CD8-positive, alpha-beta memory T cell (primary cell): ENCODE measurements around the gene NTRK2. TPM values are rescaled to one million over a fixed set of nuclear protein-coding genes. Genes with fewer than 3 reads are reported as not detected.

Experiments
- CTCF ChIA-PET: fragments of 350-600 bp; sonication (Branson Sonifier 250); formaldehyde crosslinking; loops from one replicate; lab custom pipeline; 2021; ENCODE audit warnings: antibody characterized with exemption; lab: Charles Lee
- POLR2A ChIA-PET: fragments of 350-600 bp; sonication (Branson Sonifier 250); formaldehyde crosslinking; loops from one replicate; lab custom pipeline; 2021; ENCODE audit warnings: antibody characterized with exemption; lab: Charles Lee
- DNase-seq, 5 donors: peaks; one replicate each; pipeline versions ENCODE4 v3.0.0 to v3.0.0-alpha.2; 2020 to 2022; ENCODE audit warnings: mixed read lengths in 1 of 5
- H3K27ac ChIP-seq: one replicate; pipeline ENCODE4 v1.7.0; 2013; ENCODE audit warnings: low read depth, mild to moderate bottlenecking, low read length, moderate library complexity
- H3K27me3 ChIP-seq: 2 replicates; pipeline ENCODE4 v1.7.0; 2013; ENCODE audit warnings: low read length, mild to moderate bottlenecking; ENCODE audit not compliant: insufficient read depth, poor library complexity, severe bottlenecking
- H3K36me3 ChIP-seq: 2 replicates; pipeline ENCODE4 v1.7.0; 2013; ENCODE audit warnings: mild to moderate bottlenecking, low read length, moderate library complexity; ENCODE audit not compliant: insufficient read depth
- H3K4me1 ChIP-seq: 2 replicates; pipeline ENCODE4 v1.7.0; 2013; ENCODE audit warnings: mild to moderate bottlenecking, low read length, moderate library complexity; ENCODE audit not compliant: insufficient read depth
- H3K4me3 ChIP-seq: 2 replicates; pipeline ENCODE4 v1.7.0; 2013; ENCODE audit warnings: mild to moderate bottlenecking, low read length
- H3K9me3 ChIP-seq: 2 replicates; pipeline ENCODE4 v1.7.0; 2013; ENCODE audit warnings: mild to moderate bottlenecking, low read length
- H3K27ac Mint-ChIP-seq, 8 donors: one replicate each; pipeline ENCODE4 v1.8.0; 2020 to 2021; ENCODE audit warnings: mixed read lengths in 8 of 8, mild to moderate bottlenecking in 6 of 8, inconsistent platforms in 3 of 8, moderate library complexity in 3 of 8
- H3K27me3 Mint-ChIP-seq, 2 donors: one replicate each; pipeline ENCODE4 v1.8.0; 2020 to 2021; ENCODE audit warnings: mixed read lengths in 2 of 2, mild to moderate bottlenecking in 1 of 2, moderate library complexity in 1 of 2
- H3K36me3 Mint-ChIP-seq, 3 donors: one replicate each; pipeline ENCODE4 v1.8.0; 2020 to 2021; ENCODE audit warnings: mixed read lengths in 3 of 3, inconsistent platforms in 1 of 3, mild to moderate bottlenecking in 1 of 3
- H3K4me1 Mint-ChIP-seq, 3 donors: one replicate each; pipeline ENCODE4 v1.8.0; 2020 to 2021; ENCODE audit warnings: mixed read lengths in 3 of 3, inconsistent platforms in 1 of 3, mild to moderate bottlenecking in 1 of 3
- H3K4me3 Mint-ChIP-seq, 7 donors: one replicate each; pipeline ENCODE4 v1.8.0; 2020 to 2021; ENCODE audit warnings: mixed read lengths in 7 of 7, mild to moderate bottlenecking in 6 of 7, moderate library complexity in 4 of 7, inconsistent platforms in 2 of 7
- H3K9me3 Mint-ChIP-seq, 5 donors: one replicate each; pipeline ENCODE4 v1.8.0; 2020 to 2022; ENCODE audit warnings: mixed read lengths in 5 of 5, mild to moderate bottlenecking in 3 of 5, moderate library complexity in 2 of 5, inconsistent platforms in 1 of 5
- polyA plus RNA-seq: library from polyadenylated mRNA; unstranded; fragments of 300-500 nt; fragmentation: Illumina TruSeq; gene quantifications from one replicate; pipeline ENCODE4 v1.2.3, GENCODE V29; 2021
- total RNA-seq, 2 experiments: library from RNA; stranded (reverse); gene quantifications; one replicate each; pipeline ENCODE4 v1.2.3, GENCODE V29; 2021

Gene NTRK2
- total and polyA plus RNA-seq, 3 experiments from 2014 or later = 0.26 to 0.38 TPM; not detected in 1

DNA sequence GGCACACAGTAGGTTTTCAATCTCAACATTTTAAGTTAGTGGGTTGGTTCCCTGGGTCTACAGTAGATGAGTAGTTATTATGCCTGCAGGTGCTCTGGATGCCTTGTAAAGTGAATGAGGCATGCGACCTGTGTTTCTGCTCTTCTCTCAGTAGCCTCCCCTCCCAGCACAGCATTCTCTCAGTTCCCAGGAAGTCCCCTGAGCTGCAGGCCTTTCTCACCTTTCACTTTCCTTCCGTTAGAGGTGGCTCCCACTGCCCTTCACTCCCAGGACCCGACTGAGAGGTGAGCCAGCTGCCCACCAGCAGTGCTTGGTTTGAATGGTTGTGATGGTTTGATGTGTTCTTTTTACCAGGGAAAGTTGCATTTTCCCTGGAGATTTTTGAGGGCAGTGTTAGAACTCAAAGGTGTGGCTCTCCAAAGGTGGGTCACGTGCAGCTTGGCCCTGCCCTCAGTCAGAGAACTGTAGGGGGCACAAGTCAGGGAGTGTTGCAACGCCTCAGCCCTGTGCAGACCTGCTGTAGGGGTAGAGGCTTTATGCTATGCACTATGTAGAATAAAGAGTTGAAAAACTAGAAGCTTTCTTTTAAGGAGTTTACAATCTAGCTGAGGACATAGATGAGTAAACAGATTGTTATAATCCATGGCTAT lies 173.8 kb downstream of the NTRK2 start:
- H3K36me3 Mint-ChIP-seq = no peaks in the 10 kb centered on the region
- no peak overlapping the region for H3K27ac ChIP-seq
- no peak overlapping the region for H3K27ac Mint-ChIP-seq
- no peaks in the 10 kb centered on the region for H3K36me3 ChIP-seq
- H3K9me3 Mint-ChIP-seq = peaks cover 0 to 5% (median 0%) of the 10 kb centered on the region in 5 donors
- no peaks in the 10 kb centered on the region for H3K4me1 Mint-ChIP-seq
- DNase-seq = no peak
- no peak overlapping the region for H3K4me3 Mint-ChIP-seq
- no peaks in the 10 kb centered on the region for H3K9me3 ChIP-seq
- H3K27me3 ChIP-seq = no peaks in the 10 kb centered on the region
- H3K27me3 Mint-ChIP-seq = peaks cover 6 to 17% of the 10 kb centered on the region in 2 donors
- POLR2A ChIA-PET = no interaction called here
- CTCF ChIA-PET = no interaction called here
- H3K4me1 ChIP-seq = no peaks in the 10 kb centered on the region
- no peak overlapping the region for H3K4me3 ChIP-seq

DNA sequence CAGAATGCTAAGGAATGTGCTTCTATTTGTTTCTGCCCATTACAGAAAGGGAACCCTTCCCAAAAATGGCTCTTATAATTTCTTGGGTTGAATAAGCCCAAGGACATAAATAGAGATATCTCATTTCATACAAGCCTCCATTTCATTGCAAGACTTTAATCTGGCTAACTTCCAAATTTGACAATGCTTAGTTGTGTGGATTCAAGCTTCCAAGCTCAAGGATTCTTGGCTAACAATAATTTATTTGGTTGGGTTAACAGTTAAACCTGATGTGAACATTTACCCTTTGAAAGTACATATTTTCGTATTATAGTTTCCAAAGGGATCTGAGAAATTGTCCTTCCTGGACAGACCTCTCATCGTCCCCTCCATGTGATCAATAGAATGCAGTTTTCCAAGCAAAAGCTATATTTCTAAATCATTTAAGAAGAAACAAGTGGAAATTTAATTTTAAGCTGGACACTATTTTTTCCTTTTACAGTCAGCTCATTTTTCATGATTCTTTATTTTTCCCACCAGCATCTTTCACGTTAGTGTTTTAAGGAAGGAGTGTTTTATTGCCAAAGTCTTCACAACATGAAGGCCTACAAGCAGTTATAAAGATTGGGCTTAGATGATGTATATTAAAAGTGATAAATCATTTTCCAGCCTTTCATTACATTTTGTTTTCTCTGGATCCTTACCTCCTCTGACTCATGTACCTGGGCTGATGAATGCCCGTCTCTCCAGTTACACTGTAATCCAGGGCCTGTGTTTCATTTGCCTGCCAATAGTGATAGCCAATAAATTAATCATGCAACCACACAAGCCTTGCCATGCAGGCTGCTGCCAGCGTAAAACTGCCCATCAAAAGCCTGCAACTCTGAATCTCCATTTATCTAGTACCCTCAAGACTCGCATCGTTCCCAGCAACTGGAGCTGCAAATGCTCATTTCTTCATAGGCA lies 176.7 kb downstream of the NTRK2 start:
- peaks cover 6 to 16% of the 10 kb centered on the region in 2 donors for H3K27me3 Mint-ChIP-seq
- H3K4me1 Mint-ChIP-seq = no peaks in the 10 kb centered on the region
- Histone ChIP-seq H3K4me3 (no peak overlapping the region), H3K9me3 (no peaks in the 10 kb centered on the region), H3K27me3 (no peaks in the 10 kb centered on the region), H3K4me1 (no peaks in the 10 kb centered on the region), H3K27ac (no peak overlapping the region), H3K36me3 (no peaks in the 10 kb centered on the region)
- no peak overlapping the region for H3K4me3 Mint-ChIP-seq
- peaks cover 0 to 5% (median 0%) of the 10 kb centered on the region in 5 donors for H3K9me3 Mint-ChIP-seq
- H3K27ac Mint-ChIP-seq = no peak overlapping the region
- CTCF ChIA-PET = no interaction called here
- H3K36me3 Mint-ChIP-seq = no peaks in the 10 kb centered on the region
- no peak for DNase-seq
- POLR2A ChIA-PET = no interaction called here

DNA sequence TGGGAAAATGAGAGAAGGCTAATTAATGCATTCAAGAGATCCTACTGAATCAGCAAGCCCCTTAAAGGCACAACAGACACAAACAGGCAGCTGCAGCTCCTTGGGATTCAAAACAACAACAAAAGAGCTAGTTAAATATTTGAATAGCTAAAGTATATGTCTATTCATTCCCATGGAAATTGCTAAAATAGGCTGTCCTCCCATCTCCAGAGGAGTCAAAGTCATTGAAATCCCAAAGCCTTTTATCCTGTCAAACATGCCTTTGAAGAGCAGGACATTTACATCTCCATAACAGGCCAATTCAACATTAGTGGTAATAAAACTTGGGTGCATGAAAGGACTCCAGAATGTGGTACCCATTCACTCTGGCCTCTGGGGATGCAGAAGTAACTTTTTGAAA lies 177.4 kb downstream of the NTRK2 start:
- Histone ChIP-seq H3K27ac (no peak overlapping the region), H3K9me3 (no peaks in the 10 kb centered on the region), H3K4me1 (no peaks in the 10 kb centered on the region), H3K27me3 (no peaks in the 10 kb centered on the region), H3K36me3 (no peaks in the 10 kb centered on the region), H3K4me3 (no peak overlapping the region)
- DNase-seq = no peak
- Mint-ChIP-seq H3K9me3 (peaks cover 0 to 3% (median 0%) of the 10 kb centered on the region in 5 donors), H3K27me3 (peaks cover 2 to 10% of the 10 kb centered on the region in 2 donors), H3K36me3 (no peaks in the 10 kb centered on the region), H3K4me3 (no peak overlapping the region), H3K4me1 (no peaks in the 10 kb centered on the region), H3K27ac (no peak overlapping the region)
- ChIA-PET CTCF (no interaction called here), POLR2A (no interaction called here)

DNA sequence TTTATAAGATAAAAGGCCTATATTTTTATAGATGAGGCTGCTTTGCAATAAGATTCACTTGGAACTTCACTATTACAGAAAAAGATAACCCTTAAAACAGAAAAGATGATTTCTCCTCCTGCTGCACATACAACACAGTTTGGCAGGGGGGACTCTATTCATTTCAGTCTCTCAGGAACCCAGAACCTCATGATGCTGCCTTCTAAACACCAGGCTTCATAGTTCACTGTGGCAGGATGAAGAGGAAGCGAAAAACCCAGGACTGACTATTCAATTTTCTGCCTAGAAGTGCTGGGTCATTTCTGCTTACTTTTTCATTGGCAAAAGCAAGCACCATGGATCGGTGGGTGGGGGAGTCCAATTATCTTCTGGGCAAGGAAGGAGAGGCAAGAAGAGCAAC lies 179.5 kb downstream of the NTRK2 start:
- Mint-ChIP-seq H3K27me3 (no peaks in the 10 kb centered on the region), H3K27ac (no peak overlapping the region), H3K36me3 (no peaks in the 10 kb centered on the region), H3K4me1 (no peaks in the 10 kb centered on the region), H3K9me3 (peaks cover 0 to 2% (median 0%) of the 10 kb centered on the region in 5 donors), H3K4me3 (no peak overlapping the region)
- Histone ChIP-seq H3K9me3 (no peaks in the 10 kb centered on the region), H3K27me3 (no peaks in the 10 kb centered on the region), H3K4me3 (no peak overlapping the region), H3K4me1 (no peaks in the 10 kb centered on the region), H3K36me3 (no peaks in the 10 kb centered on the region), H3K27ac (no peak overlapping the region)
- no peak for DNase-seq
- ChIA-PET CTCF (no interaction called here), POLR2A (no interaction called here)

DNA sequence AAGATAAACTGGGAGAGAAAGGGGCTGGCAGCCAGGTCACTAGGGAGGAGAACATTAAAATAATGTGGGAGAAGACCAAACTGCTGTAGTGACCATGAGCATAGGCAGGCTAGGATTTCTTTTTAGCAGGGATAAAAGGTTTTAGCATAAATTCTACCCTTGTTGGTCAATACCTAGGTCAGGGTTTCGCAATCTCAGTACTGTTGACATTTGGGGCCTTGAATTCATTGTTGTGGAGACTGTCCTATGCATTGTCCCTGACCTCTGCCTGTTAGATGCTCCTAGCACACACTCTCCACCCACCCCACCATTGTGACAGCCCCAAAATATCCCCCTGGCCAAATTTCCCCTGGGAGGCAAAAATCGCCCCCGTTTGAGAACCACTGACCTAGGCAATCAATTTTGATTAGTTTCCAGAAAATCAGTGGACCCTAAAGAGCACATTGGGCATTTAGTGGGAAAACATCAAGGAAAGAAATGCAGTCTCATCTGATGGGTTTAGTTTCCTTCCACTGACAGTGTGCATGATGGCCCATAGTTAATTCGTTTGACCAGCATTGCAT lies 181.4 kb downstream of the NTRK2 start:
- H3K27me3 ChIP-seq = no peaks in the 10 kb centered on the region
- Mint-ChIP-seq H3K27ac (no peak overlapping the region), H3K4me3 (no peak overlapping the region), H3K9me3 (peaks cover 0 to 2% (median 0%) of the 10 kb centered on the region in 5 donors), H3K27me3 (peaks cover 0 to 4% of the 10 kb centered on the region in 2 donors), H3K36me3 (no peaks in the 10 kb centered on the region), H3K4me1 (no peaks in the 10 kb centered on the region)
- no peaks in the 10 kb centered on the region for H3K36me3 ChIP-seq
- ChIA-PET POLR2A (no interaction called here), CTCF (no interaction called here)
- no peaks in the 10 kb centered on the region for H3K4me1 ChIP-seq
- H3K27ac ChIP-seq = no peak overlapping the region
- no peaks in the 10 kb centered on the region for H3K9me3 ChIP-seq
- no peak overlapping the region for H3K4me3 ChIP-seq
- DNase-seq = no peak

DNA sequence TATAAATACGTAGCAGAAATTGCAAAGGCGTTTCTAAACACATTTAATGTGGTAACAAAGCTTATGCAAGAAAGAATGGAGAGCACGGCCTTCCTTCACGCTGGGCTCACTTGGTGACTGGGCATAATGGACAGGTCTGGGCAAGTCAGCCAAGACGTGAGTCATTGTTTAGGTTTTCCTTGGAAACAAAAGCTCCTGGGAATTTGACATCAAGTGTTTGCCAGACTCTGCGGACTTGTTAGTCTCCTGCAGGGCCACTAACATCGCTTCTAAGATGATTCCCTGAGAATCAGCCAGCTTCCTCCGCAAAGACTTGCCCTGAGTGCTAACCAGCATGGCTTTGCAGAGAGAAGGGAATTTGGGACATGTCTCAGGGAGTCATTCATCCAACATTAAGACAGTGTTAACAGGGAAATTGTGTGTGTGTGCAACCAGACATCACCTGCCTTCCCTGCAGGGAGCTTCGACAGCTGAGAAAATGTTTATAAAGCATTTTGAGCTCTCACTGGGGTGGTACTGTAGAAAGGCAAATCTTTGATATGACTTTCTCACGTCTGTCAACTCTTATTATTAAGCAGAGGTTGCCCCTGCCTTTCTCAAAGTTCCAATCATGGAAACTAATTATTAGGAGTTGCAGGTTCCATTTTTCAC lies 182.5 kb downstream of the NTRK2 start:
- no peak overlapping the region for H3K27ac ChIP-seq
- no peak overlapping the region for H3K4me3 Mint-ChIP-seq
- ChIA-PET CTCF (no interaction called here), POLR2A (no interaction called here)
- no peaks in the 10 kb centered on the region for H3K9me3 ChIP-seq
- H3K27ac Mint-ChIP-seq = no peak overlapping the region
- no peaks in the 10 kb centered on the region for H3K4me1 Mint-ChIP-seq
- H3K27me3 ChIP-seq = no peaks in the 10 kb centered on the region
- DNase-seq = no peak
- H3K27me3 Mint-ChIP-seq = peaks cover 0 to 4% of the 10 kb centered on the region in 2 donors
- H3K9me3 Mint-ChIP-seq = no peaks in the 10 kb centered on the region
- no peaks in the 10 kb centered on the region for H3K4me1 ChIP-seq
- no peaks in the 10 kb centered on the region for H3K36me3 Mint-ChIP-seq
- no peak overlapping the region for H3K4me3 ChIP-seq
- no peaks in the 10 kb centered on the region for H3K36me3 ChIP-seq

DNA sequence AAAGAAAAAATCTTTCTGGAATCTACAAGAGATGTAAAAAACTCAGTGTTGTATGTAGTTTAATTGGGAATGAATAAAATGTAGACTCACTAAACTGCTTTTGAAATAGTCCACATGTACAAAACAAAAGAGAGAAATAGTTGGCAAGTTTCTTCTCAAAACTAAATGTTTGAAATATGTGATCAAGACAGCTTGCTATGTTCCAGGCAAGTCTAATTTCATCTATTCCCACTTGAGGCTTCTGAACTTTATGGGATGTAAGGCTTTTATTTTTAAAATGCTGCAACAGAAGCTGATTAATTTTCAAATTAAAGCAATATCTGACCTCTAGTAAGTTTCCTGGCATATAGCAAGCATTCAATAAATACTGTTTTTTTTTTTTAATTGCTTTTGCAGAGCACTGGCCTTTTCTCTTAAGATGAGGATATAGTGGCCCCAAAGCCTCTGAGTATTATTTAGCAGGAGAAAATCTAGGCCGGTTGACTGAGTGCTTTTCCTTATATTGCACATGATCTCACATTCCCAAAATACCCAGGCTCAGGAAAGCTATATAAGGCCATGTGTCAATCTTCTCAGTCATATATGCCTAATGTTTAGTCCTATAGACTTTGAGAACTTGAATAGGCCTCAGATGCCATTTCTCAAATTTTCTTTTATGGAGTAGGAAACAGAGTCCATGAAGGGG lies 183.2 kb downstream of the NTRK2 start:
- no peaks in the 10 kb centered on the region for H3K27me3 ChIP-seq
- Mint-ChIP-seq H3K36me3 (no peaks in the 10 kb centered on the region), H3K9me3 (no peaks in the 10 kb centered on the region), H3K27me3 (peaks cover 0 to 4% of the 10 kb centered on the region in 2 donors), H3K4me1 (no peaks in the 10 kb centered on the region), H3K27ac (no peak overlapping the region), H3K4me3 (no peak overlapping the region)
- POLR2A ChIA-PET = no interaction called here
- H3K36me3 ChIP-seq = no peaks in the 10 kb centered on the region
- CTCF ChIA-PET = no interaction called here
- H3K9me3 ChIP-seq = no peaks in the 10 kb centered on the region
- DNase-seq = no peak
- no peak overlapping the region for H3K4me3 ChIP-seq
- no peak overlapping the region for H3K27ac ChIP-seq
- no peaks in the 10 kb centered on the region for H3K4me1 ChIP-seq
